Measurements from ENCODE around the gene OR6C6.

OR6C6 gene

GRCh38 chr12:55258303-55258702, 38.1 kb downstream of the OR6C6 start:
- peaks cover 6% of the 10 kb centered on the region for H3K27me3 ChIP-seq (ENCODE audit: insufficient read depth, low read length, poor library complexity)
- no peaks in the 10 kb centered on the region for H3K36me3 ChIP-seq (ENCODE audit: insufficient read depth, low read length)
- no peaks in the 10 kb centered on the region for H3K4me1 ChIP-seq (ENCODE audit: insufficient read depth, low read length)
- H4K20me1 ChIP-seq (ENCODE audit: insufficient read depth, low read length): no peaks in the 10 kb centered on the region
- H3K9ac ChIP-seq (ENCODE audit: low read depth, low read length): no peak overlapping the region
- DNase-seq: no peak
- ATAC-seq (ENCODE audit: insufficient read depth, low read depth): no peak
- H3K79me2 ChIP-seq (ENCODE audit: insufficient read depth, low read length): no peaks in the 10 kb centered on the region
- H2AFZ ChIP-seq (ENCODE audit: low read depth, low read length): no peak overlapping the region
- no peak overlapping the region for H3K4me2 ChIP-seq (ENCODE audit: insufficient read depth, low read length)
- H3K27ac ChIP-seq (ENCODE audit: low read length): no peak overlapping the region
- H3K9me3 ChIP-seq (ENCODE audit: insufficient read depth, low read length, severe bottlenecking): no peaks in the 10 kb centered on the region
- TF ChIP-seq CTCF (IDR thresholded peaks at IDR 0.05; ENCODE audit: borderline replicate concordance, extremely low read depth, low read length, poor library complexity, severe bottlenecking) (no peak), EZH2 (IDR thresholded peaks at IDR 0.05; ENCODE audit: borderline replicate concordance, low read depth, low read length, severe bottlenecking) (no peak)
- no peak overlapping the region for H3K4me3 ChIP-seq (ENCODE audit: low read depth in 1 of 2, low read length in 2 of 2)

GRCh38 chr12:55256831-55257230, 39.5 kb downstream of the OR6C6 start:
- H3K4me3 ChIP-seq (ENCODE audit: low read depth in 1 of 2, low read length in 2 of 2): no peak overlapping the region
- H3K27me3 ChIP-seq (ENCODE audit: insufficient read depth, low read length, poor library complexity): peaks cover 6% of the 10 kb centered on the region
- no peaks in the 10 kb centered on the region for H4K20me1 ChIP-seq (ENCODE audit: insufficient read depth, low read length)
- ATAC-seq (ENCODE audit: insufficient read depth, low read depth) (no peak), DNase-seq (no peak)
- no peaks in the 10 kb centered on the region for H3K9me3 ChIP-seq (ENCODE audit: insufficient read depth, low read length, severe bottlenecking)
- H2AFZ ChIP-seq (ENCODE audit: low read depth, low read length): no peak overlapping the region
- TF ChIP-seq CTCF (IDR thresholded peaks at IDR 0.05; ENCODE audit: borderline replicate concordance, extremely low read depth, low read length, poor library complexity, severe bottlenecking) (no peak), EZH2 (IDR thresholded peaks at IDR 0.05; ENCODE audit: borderline replicate concordance, low read depth, low read length, severe bottlenecking) (no peak)
- H3K27ac ChIP-seq (ENCODE audit: low read length): no peak overlapping the region
- no peak overlapping the region for H3K4me2 ChIP-seq (ENCODE audit: insufficient read depth, low read length)
- no peaks in the 10 kb centered on the region for H3K79me2 ChIP-seq (ENCODE audit: insufficient read depth, low read length)
- no peaks in the 10 kb centered on the region for H3K36me3 ChIP-seq (ENCODE audit: insufficient read depth, low read length)
- H3K9ac ChIP-seq (ENCODE audit: low read depth, low read length): no peak overlapping the region
- H3K4me1 ChIP-seq (ENCODE audit: insufficient read depth, low read length): no peaks in the 10 kb centered on the region

- no peak for DNase-seq
- TF ChIP-seq CTCF (IDR thresholded peaks at IDR 0.05; ENCODE audit: borderline replicate concordance, extremely low read depth, low read length, poor library complexity, severe bottlenecking): no peak
- no peak for TF ChIP-seq EZH2 (IDR thresholded peaks at IDR 0.05; ENCODE audit: borderline replicate concordance, low read depth, low read length, severe bottlenecking)
- no peak for ATAC-seq (ENCODE audit: insufficient read depth, low read depth)
- Histone ChIP-seq H3K4me1 (ENCODE audit: insufficient read depth, low read length) (no peaks in the 10 kb centered on the region), H3K9me3 (ENCODE audit: insufficient read depth, low read length, severe bottlenecking) (no peaks in the 10 kb centered on the region), H3K36me3 (ENCODE audit: insufficient read depth, low read length) (no peaks in the 10 kb centered on the region), H3K27me3 (ENCODE audit: insufficient read depth, low read length, poor library complexity) (peaks cover 9% of the 10 kb centered on the region), H4K20me1 (ENCODE audit: insufficient read depth, low read length) (no peaks in the 10 kb centered on the region), H3K4me3 (ENCODE audit: low read depth in 1 of 2, low read length in 2 of 2) (no peak overlapping the region), H2AFZ (ENCODE audit: low read depth, low read length) (no peak overlapping the region), H3K9ac (ENCODE audit: low read depth, low read length) (no peak overlapping the region), H3K27ac (ENCODE audit: low read length) (no peak overlapping the region), H3K79me2 (ENCODE audit: insufficient read depth, low read length) (no peaks in the 10 kb centered on the region), H3K4me2 (ENCODE audit: insufficient read depth, low read length) (no peak overlapping the region)
Measured at GRCh38 chr12:55253281-55253680, 43.1 kb downstream of the OR6C6 start.

GRCh38 chr12:55250944-55251343, 45.4 kb downstream of the OR6C6 start:
- H3K27ac ChIP-seq (ENCODE audit: low read length): no peak overlapping the region
- H4K20me1 ChIP-seq (ENCODE audit: insufficient read depth, low read length): no peaks in the 10 kb centered on the region
- H2AFZ ChIP-seq (ENCODE audit: low read depth, low read length): no peak overlapping the region
- no peaks in the 10 kb centered on the region for H3K9me3 ChIP-seq (ENCODE audit: insufficient read depth, low read length, severe bottlenecking)
- TF ChIP-seq EZH2 (IDR thresholded peaks at IDR 0.05; ENCODE audit: borderline replicate concordance, low read depth, low read length, severe bottlenecking) (no peak), CTCF (IDR thresholded peaks at IDR 0.05; ENCODE audit: borderline replicate concordance, extremely low read depth, low read length, poor library complexity, severe bottlenecking) (no peak)
- H3K4me1 ChIP-seq (ENCODE audit: insufficient read depth, low read length): no peaks in the 10 kb centered on the region
- no peaks in the 10 kb centered on the region for H3K79me2 ChIP-seq (ENCODE audit: insufficient read depth, low read length)
- H3K27me3 ChIP-seq (ENCODE audit: insufficient read depth, low read length, poor library complexity): peaks cover 19% of the 10 kb centered on the region
- no peak overlapping the region for H3K9ac ChIP-seq (ENCODE audit: low read depth, low read length)
- no peak for ATAC-seq (ENCODE audit: insufficient read depth, low read depth)
- H3K4me2 ChIP-seq (ENCODE audit: insufficient read depth, low read length): no peak overlapping the region
- H3K36me3 ChIP-seq (ENCODE audit: insufficient read depth, low read length): no peaks in the 10 kb centered on the region
- no peak for DNase-seq
- no peak overlapping the region for H3K4me3 ChIP-seq (ENCODE audit: low read depth in 1 of 2, low read length in 2 of 2)

Measured in DND-41 (cell line).